Heart right ventricle (tissue), 16 donors: ENCODE results near the gene MDM1. TPM values are rescaled to one million over a fixed set of nuclear protein-coding genes. Genes with fewer than 3 reads are reported as not detected.

ENCODE experiments used
- ATAC-seq, 8 donors: fragments of 200-7000 bp; cut with Tn5 transposase; one replicate each; pipeline ENCODE4 v1.9.1; 2020; ENCODE audit warnings: mild to moderate bottlenecking in 8 of 8, moderate library complexity in 8 of 8, moderate number of reproducible peaks in 1 of 8
- DNase-seq, 2 donors: peaks; one replicate each; pipeline ENCODE4 v3.0.0-alpha.2; 2020
- H3K27ac ChIP-seq, 10 donors: fragments of 200-600 bp; sonication (generic) in 2 of 10; one replicate each; pipeline versions ENCODE4 v1.5.0 to v1.8.0; 2020 to 2022; ENCODE audit warnings: mild to moderate bottlenecking in 3 of 10
- H3K27me3 ChIP-seq, 7 donors: fragments of 200-600 bp; one replicate each; pipeline ENCODE4 v1.8.0; 2021 to 2022; ENCODE audit warnings: mild to moderate bottlenecking in 2 of 7
- H3K36me3 ChIP-seq, 9 donors: fragments of 200-600 bp; sonication (generic) in 1 of 9; one replicate each; pipeline versions ENCODE4 v1.5.0 to v1.8.0; 2020 to 2022; ENCODE audit warnings: mild to moderate bottlenecking in 2 of 9
- H3K4me1 ChIP-seq, 9 donors: fragments of 200-600 bp; sonication (generic) in 1 of 9; one replicate each; pipeline versions ENCODE4 v1.5.0 to v1.8.0; 2020 to 2022; ENCODE audit warnings: mild to moderate bottlenecking in 4 of 9
- H3K4me3 ChIP-seq, 10 donors: fragments of 200-600 bp; sonication (generic) in 2 of 10; one replicate each; pipeline versions ENCODE4 v1.5.0 to v1.8.0; 2020 to 2022; ENCODE audit warnings: mild to moderate bottlenecking in 7 of 10, moderate library complexity in 2 of 10
- H3K9me3 ChIP-seq, 11 donors: fragments of 200-600 bp in 10 of 11; sonication (generic) in 2 of 11; one replicate each; pipeline versions ENCODE4 v1.5.0 to v1.8.0; 2013 to 2022; ENCODE audit warnings: mild to moderate bottlenecking in 2 of 11, control low read depth in 1 of 11, moderate library complexity in 1 of 11
- CTCF ChIP-seq, 9 donors: fragments of 200-600 bp; sonication (generic) in 2 of 9; IDR thresholded peaks; one replicate each; pipeline versions ENCODE4 v1.5.0 to v1.8.0; 2021 to 2022; ENCODE audit warnings: antibody characterized with exemption in 9 of 9, mild to moderate bottlenecking in 5 of 9, moderate library complexity in 1 of 9
- WGBS, 2 donors: extraction: QIAGEN DNeasy Blood & Tissue Kit; methylation state at CpG; one replicate each; pipeline ENCODE4 v1.1.7; 2013; ENCODE audit warnings: inconsistent platforms in 1 of 2; 5-methylcytosine and 5-hydroxymethylcytosine counted together
- intact Hi-C, 10 donors: fragments of 100-400 bp; cut with DNase I; formaldehyde crosslinking; loops; one replicate each; pipeline versions ENCODE4 v1.11.1 to v1.14.2; 2022
- polyA plus RNA-seq, 2 donors: library from polyadenylated mRNA; stranded (reverse); fragments of 200-250 nt; gene quantifications; one replicate each; pipeline ENCODE4 v1.2.3, GENCODE V29; 2013
- total RNA-seq, 10 donors: library from RNA; stranded (reverse); fragmentation: NEBNext Ultra II Directional in 3 of 10; extraction: Animal tissue kit (Norgen Biotek cat#: 25700) in 3 of 10; gene quantifications; one replicate each; pipeline versions ENCODE4 v1.2.1 to v1.2.4, GENCODE V29; 2021 to 2023
- donor health status: Arrhythmogenic right ventricular cardiomyopathy.
- donor health status: ischemic (EF 13 %, LVEDD 7.1; RV severe dilation, severe dysfunction).
- donor health status: healthy with polysubstance abuse.
- donor health status: DM: no; HTN: yes; CAD: no.
- donor health status: DM: no; HTN: no; CAD: no.
- donor health status: ischemic (EF 25% LVEDD 6.9; RV normal size, moderate dysfunction).
- donor health status: ischemic (EF 25% LVEDD 5.7; RV mildly dilated, moderate dysfunction).
- donor health status: healthy.
- donor health status: DM: yes; HTN: yes; CAD: no.
- donor health status: Ischemic cardiomyopathy.
- donor health status: ischemic (EF 35%, LVEDD 5.7; RV mildly dilated, moderate dysfunction).
- donor health status: nonischemic (EF 11% LVEDD 7.7; RV severe dilation, severe dysfunction).
- donor health status: DM: yes; HTN: yes; CAD: no.
- donor health status: PGD.
- donor health status: ischemic (EF 29% LVEDD 5.4; RV normal size, mild dysfunction).
- donor health status: nonischemic (EF 23%, LVEDD 6.1; RV moderate dilation, normal function).

MDM1 gene
- total and polyA plus RNA-seq, 12 donors, result 3.3 to 11.8 (median 6.2) TPM

GRCh38 chr12:68342966-68343365 is 10.8 kb upstream of the MDM1 start:
- intact Hi-C loops, result no loop called here
- no peak for DNase-seq
- Histone ChIP-seq H3K36me3 (no peaks in the 10 kb centered on the region), H3K27ac (no peak overlapping the region), H3K27me3 (peaks cover 0 to 33% (median 9%) of the 10 kb centered on the region in 7 donors), H3K4me3 (no peak overlapping the region), H3K9me3 (no peaks in the 10 kb centered on the region), H3K4me1 (peaks cover 0 to 4% (median 0%) of the 10 kb centered on the region in 9 donors)
- WGBS, 2 donors, result 60 to 63% methylated on average over 3 of the region's 3 CpGs
- no peak for TF ChIP-seq CTCF (IDR thresholded peaks at IDR 0.05)
- ATAC-seq, result no peak

- H3K4me3 ChIP-seq, result no peak overlapping the region
- intact Hi-C loops, result no loop called here
- no peak for TF ChIP-seq CTCF (IDR thresholded peaks at IDR 0.05)
- peaks cover 0 to 25% (median 9%) of the 10 kb centered on the region in 7 donors for H3K27me3 ChIP-seq
- DNase-seq (no peak), ATAC-seq (no peak)
- no peak overlapping the region for H3K27ac ChIP-seq
- peaks cover 0 to 4% (median 0%) of the 10 kb centered on the region in 9 donors for H3K4me1 ChIP-seq
- 89 to 91% methylated on average over 2 of the region's 2 CpGs for WGBS, 2 donors
- H3K36me3 ChIP-seq, result no peaks in the 10 kb centered on the region
- H3K9me3 ChIP-seq, result no peaks in the 10 kb centered on the region
These were observed 9.7 kb upstream of the MDM1 start for GRCh38 chr12:68341822-68342221.

- Histone ChIP-seq H3K27ac (no peak overlapping the region), H3K9me3 (no peaks in the 10 kb centered on the region), H3K36me3 (no peaks in the 10 kb centered on the region), H3K4me3 (no peak overlapping the region), H3K4me1 (peaks cover 0 to 4% (median 0%) of the 10 kb centered on the region in 9 donors), H3K27me3 (peaks cover 0 to 20% (median 9%) of the 10 kb centered on the region in 7 donors)
- intact Hi-C loops, result no loop called here
- DNase-seq (no peak), ATAC-seq (no peak)
- TF ChIP-seq CTCF (IDR thresholded peaks at IDR 0.05), result no peak
- 51 to 55% methylated on average over 8 of the region's 8 CpGs for WGBS, 2 donors
These were observed 8.5 kb upstream of the MDM1 start for GRCh38 chr12:68340404-68341270.

- no peak overlapping the region for H3K27ac ChIP-seq
- H3K36me3 ChIP-seq, result no peaks in the 10 kb centered on the region
- H3K9me3 ChIP-seq, result no peaks in the 10 kb centered on the region
- no peak for DNase-seq
- 39 to 53% methylated on average over 4 of the region's 4 CpGs for WGBS, 2 donors
- TF ChIP-seq CTCF (IDR thresholded peaks at IDR 0.05), result no peak
- no peak overlapping the region for H3K4me3 ChIP-seq
- H3K4me1 ChIP-seq, result peaks cover 0 to 13% (median 3%) of the 10 kb centered on the region in 9 donors
- H3K27me3 ChIP-seq, result peaks cover 0 to 3% (median 0%) of the 10 kb centered on the region in 7 donors
- no peak for ATAC-seq
- intact Hi-C loops, result loop anchor here in 2 of 10 donors (10.0 kb wide), 2 partner anchors 348 to 468 kb away; partner anchors contain the start of genes MDM2 (in 1 of the 2) and NUP107 (in 1 of the 2)
These were observed 4.7 kb upstream of the MDM1 start for GRCh38 chr12:68336889-68337303.
